Activated CD4-positive, alpha-beta T cell treated with anti-CD3 and anti-CD28 coated beads for 1 hour (primary cell): ENCODE measurements around the gene PCAT6.

Experiments used
- DNase-seq: peaks from one replicate; pipeline ENCODE4 v3.0.0-alpha.2; 2020

Gene PCAT6

DNA sequence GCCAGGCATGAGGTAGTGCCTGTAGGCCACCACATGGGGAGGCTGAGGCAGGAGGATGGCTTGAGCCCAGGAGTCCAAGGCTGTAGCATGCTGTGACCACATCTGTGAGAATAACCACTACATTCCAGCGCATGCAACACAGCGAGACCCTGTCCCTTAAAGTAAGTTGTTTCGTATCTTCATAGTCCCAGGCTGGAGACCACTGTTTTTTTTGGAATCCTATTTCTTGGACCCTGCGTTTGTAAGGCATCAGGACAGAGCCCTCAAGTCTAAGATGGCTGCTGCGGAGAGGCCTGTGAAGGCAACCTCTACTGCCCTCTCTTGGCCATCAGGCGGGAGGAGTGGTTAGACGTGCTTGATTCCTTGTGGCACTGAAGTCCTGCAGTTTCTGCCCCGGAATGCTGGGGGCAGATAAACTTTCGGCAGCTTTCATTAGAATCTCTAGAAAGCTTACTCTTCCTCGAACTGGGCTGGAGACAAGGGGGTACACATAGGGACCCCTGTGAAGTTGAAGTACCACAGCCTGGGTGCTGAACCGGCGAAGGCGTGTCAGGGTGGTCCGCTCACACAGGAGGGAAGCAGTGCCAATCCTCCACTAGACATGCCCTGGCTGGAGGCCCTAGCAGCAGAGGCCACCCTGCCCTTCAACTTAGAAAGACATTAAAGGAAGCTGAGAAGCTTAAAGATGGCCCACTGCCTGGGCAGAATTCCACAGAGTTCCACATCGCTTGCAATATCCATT, 41.6 kb downstream of the PCAT6 start:
- DNase-seq = no peak

DNA sequence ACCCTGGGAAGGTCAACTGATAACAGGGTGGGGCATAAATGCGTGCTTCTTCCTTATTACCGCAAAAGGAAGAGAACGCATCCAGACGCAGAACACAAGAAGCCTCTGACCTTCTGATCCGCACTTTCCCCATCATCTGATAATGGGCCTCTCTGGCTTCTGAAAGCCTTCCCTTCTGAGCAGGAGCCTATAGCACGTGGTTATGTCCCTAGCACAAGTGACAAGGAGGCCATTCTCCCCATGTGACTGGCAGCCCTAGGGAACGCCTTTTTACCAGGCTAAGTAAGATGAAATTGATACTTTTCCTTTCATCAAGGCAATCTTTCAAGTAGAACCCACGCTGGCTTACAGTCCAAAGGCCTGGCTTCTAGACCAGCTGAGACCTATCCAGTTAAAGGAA, 44.0 kb downstream of the PCAT6 start:
- no peak for DNase-seq

DNA sequence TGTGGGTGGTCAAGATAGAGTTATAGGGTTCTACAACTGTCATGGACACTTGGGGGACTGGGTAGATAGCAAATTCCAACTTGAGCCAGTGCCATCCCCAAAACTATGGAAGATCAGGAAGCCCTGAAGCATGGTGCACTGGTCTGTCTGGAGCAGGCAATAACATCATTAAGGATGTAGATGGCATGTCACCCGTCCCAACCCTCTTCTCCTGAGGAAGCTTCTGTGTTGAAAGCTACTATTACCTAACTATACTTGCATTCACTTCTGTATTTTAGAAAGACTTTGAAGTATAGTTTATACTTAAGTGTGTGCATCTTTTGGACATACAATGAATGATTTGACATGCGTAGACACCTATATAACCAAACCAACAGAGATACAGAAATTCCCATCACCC, 45.3 kb downstream of the PCAT6 start:
- no peak for DNase-seq

DNA sequence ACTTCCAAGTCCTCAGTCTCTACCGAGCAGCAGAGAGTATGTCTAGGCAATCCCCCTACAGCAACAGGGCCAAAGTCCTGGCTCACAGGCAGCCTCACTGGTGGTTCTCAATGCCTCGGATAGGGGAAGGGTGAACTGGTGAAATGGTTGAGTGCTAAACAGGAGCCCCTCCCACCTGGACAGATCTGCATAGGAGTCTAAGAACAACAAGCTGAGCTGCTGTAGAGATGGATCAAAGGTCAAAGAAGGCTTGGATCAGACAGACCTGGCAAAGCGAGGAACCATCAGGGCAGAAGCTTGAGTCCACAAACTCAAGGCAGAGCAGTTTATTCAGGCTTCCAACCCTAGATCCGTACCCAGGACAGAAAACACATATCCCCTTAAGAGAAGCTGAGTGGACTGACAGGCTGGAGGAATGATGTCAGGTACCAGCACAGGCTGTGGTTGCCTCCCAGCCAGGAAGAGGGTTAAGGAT, 46.4 kb downstream of the PCAT6 start:
- DNase-seq = no peak

DNA sequence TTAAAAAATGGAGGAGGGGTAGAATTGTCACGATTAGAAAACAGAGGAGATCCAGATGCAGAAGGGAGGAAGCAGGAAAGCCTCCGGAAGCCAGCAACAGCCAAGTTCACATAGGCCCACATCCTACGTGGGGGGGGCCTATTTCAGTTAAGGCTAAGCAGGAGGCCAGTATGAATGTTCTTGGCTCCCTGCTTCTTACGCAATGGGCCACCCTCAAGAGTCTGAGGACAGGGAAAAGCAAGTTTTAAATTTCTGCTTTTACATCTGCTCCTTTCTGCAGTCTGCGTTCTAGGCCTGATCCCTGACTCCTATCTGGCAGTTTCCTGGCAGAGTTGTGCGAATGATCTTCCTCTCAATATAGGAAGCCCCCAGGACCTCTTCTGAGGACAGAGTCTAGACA, 47.6 kb downstream of the PCAT6 start:
- DNase-seq = no peak

DNA sequence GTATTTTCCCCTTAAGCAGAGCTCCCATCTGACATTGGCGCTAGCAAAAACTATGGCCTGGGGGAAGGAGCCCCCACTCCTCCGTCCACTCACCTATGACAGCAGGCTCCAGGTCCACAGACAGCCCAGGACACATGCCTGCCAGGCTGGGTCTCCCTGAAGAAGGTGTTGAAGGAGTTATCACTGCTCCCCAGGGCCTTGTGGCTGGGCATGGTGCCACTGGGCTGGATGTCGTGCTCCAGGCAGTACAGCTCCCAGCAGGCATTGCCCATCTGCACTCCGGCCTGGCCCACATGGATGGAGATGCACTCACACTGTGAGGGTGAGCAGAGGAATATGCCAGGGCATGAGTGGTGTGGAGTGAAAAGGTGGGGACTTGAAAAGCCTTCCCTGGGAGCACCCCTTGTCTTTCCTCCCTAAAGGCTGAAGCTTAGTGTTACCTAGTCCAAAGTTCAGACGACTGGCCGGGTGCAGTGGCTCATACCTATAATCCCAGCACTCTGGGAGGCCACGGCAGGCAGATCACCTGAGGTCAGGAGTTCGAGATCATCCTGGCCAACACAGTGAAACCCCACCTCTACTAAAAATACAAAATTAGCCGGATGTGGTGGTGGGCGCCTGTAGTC, 48.1 kb downstream of the PCAT6 start:
- no peak for DNase-seq

DNA sequence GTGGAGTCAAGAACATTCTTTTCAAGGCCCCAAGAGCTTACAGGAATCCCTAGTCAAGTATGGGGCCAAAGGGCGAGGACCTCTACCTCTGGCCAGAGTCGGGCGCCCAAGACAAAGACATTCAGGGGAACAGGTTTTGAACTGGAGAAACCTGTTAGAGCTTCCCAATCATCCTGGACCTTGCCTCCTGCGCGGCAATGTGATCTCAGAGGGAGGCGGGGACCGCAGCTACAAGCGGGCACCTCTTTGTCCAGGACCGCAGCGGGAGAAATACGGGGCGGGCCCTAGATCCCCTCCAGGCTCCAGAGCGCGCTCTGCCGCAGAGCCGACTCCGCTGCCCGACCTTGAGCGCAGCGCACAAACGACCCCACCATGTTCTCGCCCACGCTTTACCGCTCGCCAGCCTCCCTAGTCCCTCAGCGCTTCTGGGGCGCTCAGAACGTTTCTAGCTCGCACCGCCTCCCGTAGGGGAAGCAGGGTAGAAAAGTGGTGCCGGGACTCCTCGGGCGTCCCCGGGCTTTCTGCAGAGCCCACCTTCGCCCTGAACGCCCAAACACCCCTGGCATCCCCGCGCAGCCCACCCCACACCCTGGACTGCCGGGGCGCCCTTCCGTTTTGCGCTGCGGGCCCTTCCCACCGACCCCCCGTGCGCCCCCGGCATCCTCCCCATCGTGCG, 50.1 kb downstream of the PCAT6 start:
- no peak for DNase-seq
